HCT116 (cell line): ENCODE measurements around the gene CBX7. TPM values are rescaled to one million over a fixed set of nuclear protein-coding genes. Genes with fewer than 3 reads are reported as not detected.

Source experiments
- ATAC-seq: fragments of 200-7000 bp; cut with Tn5 transposase; 2 replicates; pipeline ENCODE4 v1.9.1; 2020; ENCODE audit warnings: mild to moderate bottlenecking, moderate library complexity
- BruUV-seq: library from RNA; stranded (reverse); fragments of 400-500 nt; replicated peaks from 2 replicates; lab custom pipeline; 2021; lab: Mats Ljungman, UMichigan
- CTCF ChIA-PET: fragments of 300-600 bp; sonication (Branson Sonifier 250); formaldehyde crosslinking; loops from one replicate; lab custom pipeline; 2021; ENCODE audit warnings: antibody characterized with exemption; lab: Charles Lee
- POLR2A ChIA-PET: fragments of 300-600, 350-600 bp; sonication (Branson Sonifier 250); formaldehyde crosslinking; loops from one replicate; lab custom pipeline; 2021; ENCODE audit warnings: antibody characterized with exemption; lab: Charles Lee
- RAD21 ChIA-PET, 2 experiments: fragments of 300-600 bp; sonication (Branson Sonifier 250); formaldehyde crosslinking; loops; one replicate each; lab custom pipeline; 2023; ENCODE audit warnings: low total read pairs in 2 of 2; ENCODE audit not compliant: uncharacterized antibody in 2 of 2, unreplicated experiment in 2 of 2, low non-redundant PET in 1 of 2; lab: Charles Lee
- DNase-seq: peaks from one replicate; pipeline ENCODE4 v3.0.0-alpha.2; 2010; ENCODE audit warnings: low read depth, low spot score
- H2AFZ ChIP-seq: fragments of 200-600 bp; shearing (Covaris generic), sonication (generic); 2 replicates; pipeline ENCODE4 v1.6.1; 2017; ENCODE audit warnings: low read depth, mixed run types, mixed read lengths, antibody characterized with exemption, low read length; ENCODE audit not compliant: poor library complexity, severe bottlenecking
- H3K27ac ChIP-seq: 2 replicates; pipeline ENCODE4 v1.5.1; 2012; ENCODE audit warnings: low read depth, low read length
- H3K27me3 ChIP-seq: fragments of 200-600 bp; sonication (generic); 2 replicates; pipeline ENCODE4 v1.6.1; 2016; ENCODE audit warnings: mixed run types, low read length, mixed read lengths; ENCODE audit not compliant: insufficient read depth
- H3K36me3 ChIP-seq, 2 experiments: fragments of 200-500 bp in 1 of 2; fragments of 200-600 bp in 1 of 2; sonication (Bioruptor generic) in 1 of 2; sonication (generic) in 1 of 2; 2 replicates each; pipeline versions ENCODE4 v1.5.1 to v1.6.1; 2014 to 2016; ENCODE audit warnings: low read length in 2 of 2, inconsistent platforms in 1 of 2, mixed read lengths in 1 of 2, mixed run types in 1 of 2; ENCODE audit not compliant: insufficient read depth in 2 of 2, control insufficient read depth in 1 of 2
- H3K4me1 ChIP-seq, 2 experiments: fragments of 200-600 bp in 1 of 2; sonication (generic) in 1 of 2; 2 replicates each; pipeline versions ENCODE4 v1.5.1 to v1.6.1; 2012 to 2017; ENCODE audit warnings: low read length in 2 of 2, inconsistent platforms in 1 of 2, mild to moderate bottlenecking in 1 of 2, mixed read lengths in 1 of 2, mixed run types in 1 of 2, moderate library complexity in 1 of 2; ENCODE audit not compliant: insufficient read depth in 2 of 2, control insufficient read depth in 1 of 2
- H3K4me2 ChIP-seq: fragments of 200-600 bp; sonication (generic); 2 replicates; pipeline ENCODE4 v1.6.1; 2017; ENCODE audit warnings: mixed run types, low read length, mixed read lengths
- H3K4me3 ChIP-seq, 2 experiments: fragments of 200-600 bp in 1 of 2; sonication (generic) in 1 of 2; replicated peaks in 1 of 2; 2 replicates each; pipeline ENCODE4 v1.5.1; 2011 to 2016; ENCODE audit warnings: low read length in 2 of 2, control low read depth in 1 of 2, low read depth in 1 of 2, mild to moderate bottlenecking in 1 of 2, mixed read lengths in 1 of 2, mixed run types in 1 of 2
- H3K79me2 ChIP-seq: fragments of 200-600 bp; sonication (generic); 2 replicates; pipeline ENCODE4 v1.6.1; 2017; ENCODE audit warnings: mild to moderate bottlenecking, mixed run types, low read length, moderate library complexity, mixed read lengths; ENCODE audit not compliant: insufficient read depth
- H3K9ac ChIP-seq: fragments of 200-600 bp; sonication (generic); 2 replicates; pipeline ENCODE4 v1.6.1; 2016; ENCODE audit warnings: low read length, mixed read lengths
- H3K9me2 ChIP-seq: fragments of 200-600 bp; sonication (generic), shearing (Covaris generic); 2 replicates; pipeline ENCODE4 v1.6.1; 2017; ENCODE audit warnings: mixed run types, mild to moderate bottlenecking, moderate library complexity; ENCODE audit not compliant: insufficient read depth
- H3K9me3 ChIP-seq, 2 experiments: fragments of 200-500 bp in 1 of 2; fragments of 200-600 bp in 1 of 2; sonication (Bioruptor generic) in 1 of 2; sonication (generic) in 1 of 2; 2 replicates each; pipeline ENCODE4 v1.6.1; 2014 to 2017; ENCODE audit warnings: low read length in 2 of 2, mixed read lengths in 2 of 2, inconsistent platforms in 1 of 2, low read depth in 1 of 2, mild to moderate bottlenecking in 1 of 2, mixed run types in 1 of 2, moderate library complexity in 1 of 2; ENCODE audit not compliant: control insufficient read depth in 1 of 2, insufficient read depth in 1 of 2
- H4K20me1 ChIP-seq: fragments of 200-600 bp; sonication (generic), shearing (Covaris generic); 2 replicates; pipeline ENCODE4 v1.6.1; 2017; ENCODE audit warnings: mixed run types, mild to moderate bottlenecking, moderate library complexity; ENCODE audit not compliant: insufficient read depth
- ATF3 ChIP-seq: IDR thresholded peaks from 2 replicates; pipeline ENCODE4 v1.6.1; 2012
- CBX3 ChIP-seq: IDR thresholded peaks from 2 replicates; pipeline ENCODE4 v1.6.1; 2012; ENCODE audit warnings: low read depth
- CEBPB ChIP-seq: IDR thresholded peaks from 2 replicates; pipeline ENCODE4 v1.6.1; 2012; ENCODE audit warnings: low read depth
- EGR1 ChIP-seq: IDR thresholded peaks from 2 replicates; pipeline ENCODE4 v1.6.1; 2012; ENCODE audit warnings: low read depth
- ELF1 ChIP-seq: IDR thresholded peaks from 2 replicates; pipeline ENCODE4 v1.6.1; 2012; ENCODE audit warnings: low read depth, borderline replicate concordance
- MAX ChIP-seq: IDR thresholded peaks from 2 replicates; pipeline ENCODE4 v1.6.1; 2012
- POLR2AphosphoS5 ChIP-seq: IDR thresholded peaks from 2 replicates; pipeline ENCODE4 v1.6.1; 2011; ENCODE audit warnings: mild to moderate bottlenecking, low read depth, low read length, moderate library complexity
- RAD21 ChIP-seq: IDR thresholded peaks from 2 replicates; pipeline ENCODE4 v1.6.1; 2012; ENCODE audit warnings: low read depth, mild to moderate bottlenecking
- SIN3A ChIP-seq: IDR thresholded peaks from 2 replicates; pipeline ENCODE4 v1.6.1; 2012; ENCODE audit warnings: low read depth
- SP1 ChIP-seq: IDR thresholded peaks from 2 replicates; pipeline ENCODE4 v1.6.1; 2012; ENCODE audit warnings: low read depth
- YY1 ChIP-seq: IDR thresholded peaks from 2 replicates; pipeline ENCODE4 v1.6.1; 2011; ENCODE audit warnings: low read length, low read depth, moderate library complexity, mild to moderate bottlenecking; ENCODE audit not compliant: insufficient replicate concordance; ENCODE audit errors: extremely low read depth
- ZFX ChIP-seq: fragments of 450-650 bp; IDR thresholded peaks from 2 replicates; pipeline ENCODE4 v1.6.1; 2017
- ZNF274 ChIP-seq: fragments of 200-500 bp; sonication (Bioruptor generic); IDR thresholded peaks from 2 replicates; pipeline ENCODE4 v1.6.1; 2014; ENCODE audit warnings: mild to moderate bottlenecking, low read depth, low read length, inconsistent platforms
- intact Hi-C: fragments of 100-400 bp; cut with micrococcal nuclease; formaldehyde crosslinking; loops from 2 replicates; pipeline ENCODE4 v1.10.0; 2022
- total RNA-seq: library from RNA; stranded (reverse); gene quantifications from one replicate; pipeline ENCODE4 v1.2.1, GENCODE V29; 2021; ENCODE audit not compliant: unreplicated experiment

The CBX7 gene
- total RNA-seq, 1 experiment from 2014 or later = 20.1 TPM

- no peak overlapping the region for H3K4me2 ChIP-seq
- intact Hi-C loops = no loop called here
- no peaks in the 10 kb centered on the region for H3K27me3 ChIP-seq
- no TSS peak for BruUV-seq
- no peak overlapping the region for H2AFZ ChIP-seq
- ATAC-seq (no peak), DNase-seq (no peak)
- no peaks in the 10 kb centered on the region for H3K36me3 ChIP-seq
- POLR2A ChIA-PET = no interaction called here
- H3K9me2 ChIP-seq = no peaks in the 10 kb centered on the region
- H3K9ac ChIP-seq = no peak overlapping the region
- H3K9me3 ChIP-seq = no peaks in the 10 kb centered on the region
- CTCF ChIA-PET = no interaction called here
- no peak for TF ChIP-seq MAX
- TF ChIP-seq CEBPB = no peak
- TF ChIP-seq SP1 = no peak
- no peak for TF ChIP-seq ATF3
- no peak for TF ChIP-seq ELF1
- no peak for TF ChIP-seq EGR1
- no peak for TF ChIP-seq RAD21
- no peak for TF ChIP-seq ZFX
- no peak for TF ChIP-seq POLR2AphosphoS5
- TF ChIP-seq ZNF274 = no peak
- no peak for TF ChIP-seq YY1
- TF ChIP-seq SIN3A = no peak
- TF ChIP-seq CBX3 = no peak
- H4K20me1 ChIP-seq = no peaks in the 10 kb centered on the region
- H3K27ac ChIP-seq = no peak overlapping the region
- RAD21 ChIA-PET = no interaction called here
- no peaks in the 10 kb centered on the region for H3K79me2 ChIP-seq
- H3K4me1 ChIP-seq = no peaks in the 10 kb centered on the region; a peak in 1 of 4 replicates
- H3K4me3 ChIP-seq = no peak overlapping the region
Observed at GRCh38 chr22:39132871-39133524, 19.5 kb downstream of the CBX7 start.
